Measurements from ENCODE around the gene OR8S1.
"Not testable (repeated sequence)": the region's sequence is repeated elsewhere in the genome, so short reads cannot be mapped to it uniquely, and the experiment has no call there.

Gene OR8S1, protein sequence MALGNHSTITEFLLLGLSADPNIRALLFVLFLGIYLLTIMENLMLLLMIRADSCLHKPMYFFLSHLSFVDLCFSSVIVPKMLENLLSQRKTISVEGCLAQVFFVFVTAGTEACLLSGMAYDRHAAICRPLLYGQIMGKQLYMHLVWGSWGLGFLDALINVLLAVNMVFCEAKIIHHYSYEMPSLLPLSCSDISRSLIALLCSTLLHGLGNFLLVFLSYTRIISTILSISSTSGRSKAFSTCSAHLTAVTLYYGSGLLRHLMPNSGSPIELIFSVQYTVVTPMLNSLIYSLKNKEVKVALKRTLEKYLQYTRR

DNA sequence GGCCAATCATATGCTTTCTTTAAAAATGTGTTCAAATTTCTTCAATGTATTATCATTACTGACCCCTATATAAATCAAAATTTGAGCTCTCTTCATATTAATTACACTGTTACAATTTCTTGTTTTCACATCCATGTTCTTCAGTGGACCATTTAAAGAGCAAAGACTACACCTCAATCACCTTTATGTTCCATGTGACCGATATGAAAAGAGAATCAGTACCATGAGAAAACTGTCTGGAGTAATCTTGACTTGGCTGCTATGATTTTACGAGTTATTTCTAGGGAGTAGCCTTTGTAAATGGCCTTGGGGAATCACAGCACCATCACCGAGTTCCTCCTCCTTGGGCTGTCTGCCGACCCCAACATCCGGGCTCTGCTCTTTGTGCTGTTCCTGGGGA is at the start of gene OR8S1:
Gene OR8S1, plus strand, starts transcription at position 301 of the 400 bp plus-strand sequence. Its CDS starts 0 bp downstream, at position 301.
- no peak for DNase-seq (ENCODE audit: low read depth)
- no peak within 1 kb of the TSS for H3K4me3 ChIP-seq (ENCODE audit: low read depth, low read length)

- H3K4me3 ChIP-seq (ENCODE audit: low read depth, low read length): no peak within 1 kb of the TSS
- no peak for DNase-seq (ENCODE audit: low read depth)
Observed at GRCh38 chr12:48482198-48482597, 43.2 kb upstream of the OR8S1 start, which contains the start of gene C12orf54. TSS of gene C12orf54 (plus strand) at chr12:48482498. CDS start at chr12:48483297, 799 bp downstream.

DNA sequence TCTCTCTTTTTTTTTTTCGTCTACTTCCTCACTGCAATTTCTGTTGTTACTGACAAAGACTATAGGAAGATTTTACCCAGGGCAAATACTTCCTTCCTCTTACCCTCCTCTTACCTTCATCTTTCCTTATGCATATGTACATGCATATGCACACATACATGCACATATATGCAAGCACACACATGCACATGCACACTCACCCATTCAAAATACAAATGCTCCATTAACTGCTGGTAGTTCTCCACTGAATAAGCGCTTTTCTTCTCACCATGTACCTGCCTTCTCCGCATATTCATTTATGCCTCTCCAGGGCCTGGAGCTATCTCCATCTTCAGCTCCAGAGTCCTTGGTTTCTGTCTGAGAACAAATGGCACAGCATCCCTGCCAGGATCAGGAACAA is 42.5 kb upstream of the OR8S1 start:
- no peak for DNase-seq (ENCODE audit: low read depth)
- H3K4me3 ChIP-seq (ENCODE audit: low read depth, low read length): no peak overlapping the region

DNA sequence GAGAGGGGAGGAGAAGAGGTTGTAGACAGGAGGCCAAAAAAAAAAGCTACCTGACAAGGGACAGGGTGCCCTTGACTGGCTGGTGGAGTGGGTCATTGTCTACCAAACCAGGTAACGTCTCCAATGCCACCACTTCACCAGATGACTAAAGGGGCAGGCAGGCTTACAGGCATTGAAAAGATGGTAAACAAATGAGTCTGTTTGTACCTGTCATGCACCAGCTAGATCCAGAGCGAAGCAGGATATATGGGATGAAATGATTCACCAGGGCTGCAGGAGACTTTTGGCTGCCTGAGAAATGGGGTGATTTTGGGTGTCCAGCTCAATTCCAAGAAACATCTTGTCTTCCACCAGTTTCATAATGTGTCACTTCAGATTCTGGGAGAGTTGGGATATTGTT is 39.2 kb upstream of the OR8S1 start:
- H3K4me3 ChIP-seq (ENCODE audit: low read depth, low read length): no peak overlapping the region
- DNase-seq (ENCODE audit: low read depth): no peak

- H3K4me3 ChIP-seq (ENCODE audit: low read depth, low read length): no peak overlapping the region
- no peak for DNase-seq (ENCODE audit: low read depth)
Observed at GRCh38 chr12:48486679-48487078, 38.8 kb upstream of the OR8S1 start.

DNA sequence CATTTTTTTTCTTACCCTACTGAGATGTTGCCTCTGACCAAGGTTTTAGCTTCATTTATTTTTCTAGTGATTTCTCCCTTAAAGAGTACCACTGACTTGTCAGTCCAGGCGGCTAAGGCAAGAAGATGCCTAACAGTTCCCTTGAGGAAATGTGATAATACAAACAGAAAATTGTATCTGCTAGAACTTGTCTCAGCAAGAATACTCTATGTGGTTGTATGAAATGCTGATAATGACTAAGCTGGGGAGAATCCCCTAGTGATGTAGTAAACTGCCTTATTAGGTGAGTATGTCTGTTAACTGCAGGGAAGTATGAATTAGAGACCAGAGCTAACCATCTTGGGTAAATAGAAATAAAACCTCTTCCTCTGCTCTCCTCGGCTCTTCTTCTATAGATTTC is 36.4 kb upstream of the OR8S1 start:
- peak; percentile 11 for DNase-seq (ENCODE audit: low read depth)
- H3K4me3 ChIP-seq (ENCODE audit: low read depth, low read length): no peak overlapping the region

DNA sequence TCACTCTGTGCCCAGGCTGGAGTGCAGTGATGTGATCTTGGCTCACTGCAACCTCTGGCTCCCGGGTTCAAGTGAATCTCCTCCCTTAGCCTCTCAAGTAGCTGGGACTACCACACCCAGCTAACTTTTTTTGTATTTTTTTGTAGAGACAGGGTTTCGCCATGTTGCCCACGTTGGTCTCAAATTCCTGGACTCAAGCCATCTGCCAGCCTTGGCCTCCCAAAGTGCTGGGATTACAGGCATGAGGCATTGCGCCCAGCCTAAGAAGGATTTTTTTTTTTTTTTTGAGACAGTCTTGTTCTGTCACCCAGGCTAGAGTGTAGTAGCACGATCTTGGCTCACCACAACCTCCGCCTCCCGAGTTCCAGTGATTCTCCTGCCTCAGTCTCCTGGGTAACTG is 36.0 kb upstream of the OR8S1 start:
- not testable (repeated sequence) for H3K4me3 ChIP-seq (ENCODE audit: low read depth, low read length); DNase-seq (ENCODE audit: low read depth)

DNA sequence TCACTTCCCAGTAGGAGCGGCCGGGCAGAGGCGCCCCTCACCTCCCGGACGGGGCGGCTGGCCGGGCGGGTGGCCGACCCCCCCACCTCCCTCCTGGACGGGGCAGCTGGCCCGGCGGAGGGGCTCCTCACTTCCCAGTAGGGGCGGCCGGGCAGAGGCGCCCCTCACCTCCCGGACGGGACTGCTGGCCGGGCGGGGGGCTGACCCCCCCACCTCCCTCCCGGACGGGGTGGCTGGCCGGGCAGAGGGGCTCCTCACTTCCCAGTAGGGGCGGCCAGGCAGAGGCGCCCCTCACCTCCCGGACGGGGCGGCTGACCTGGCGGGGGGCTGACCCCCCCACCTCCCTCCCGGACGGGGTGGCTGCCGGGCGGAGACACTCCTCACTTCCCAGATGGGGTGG is 25.2 kb upstream of the OR8S1 start:
- DNase-seq (ENCODE audit: low read depth); H3K4me3 ChIP-seq (ENCODE audit: low read depth, low read length): not testable (repeated sequence)

DNA sequence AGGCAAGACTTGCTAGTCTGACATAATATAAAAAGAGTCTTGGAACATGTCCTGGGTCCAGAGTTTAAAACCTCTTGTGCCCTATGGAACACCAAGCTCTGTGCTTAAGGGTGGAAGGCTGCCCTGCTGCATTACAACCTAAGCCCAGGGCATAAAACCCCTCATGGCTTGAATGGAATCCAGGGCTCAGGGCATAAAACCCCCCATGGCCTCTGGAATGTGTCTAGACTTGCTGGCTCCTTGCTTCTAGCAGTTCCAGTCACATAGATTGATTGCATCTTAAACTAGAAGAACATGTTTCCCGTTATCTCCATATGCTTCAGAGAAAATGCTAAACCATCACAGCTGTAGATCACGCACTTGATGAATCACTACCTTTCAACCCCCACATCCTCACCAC is 18.6 kb upstream of the OR8S1 start:
- not testable (repeated sequence) for H3K4me3 ChIP-seq (ENCODE audit: low read depth, low read length); DNase-seq (ENCODE audit: low read depth)

GRCh38 chr12:48508987-48509386 is 16.4 kb upstream of the OR8S1 start:
- H3K4me3 ChIP-seq (ENCODE audit: low read depth, low read length): no peak overlapping the region
- DNase-seq (ENCODE audit: low read depth): no peak

DNA sequence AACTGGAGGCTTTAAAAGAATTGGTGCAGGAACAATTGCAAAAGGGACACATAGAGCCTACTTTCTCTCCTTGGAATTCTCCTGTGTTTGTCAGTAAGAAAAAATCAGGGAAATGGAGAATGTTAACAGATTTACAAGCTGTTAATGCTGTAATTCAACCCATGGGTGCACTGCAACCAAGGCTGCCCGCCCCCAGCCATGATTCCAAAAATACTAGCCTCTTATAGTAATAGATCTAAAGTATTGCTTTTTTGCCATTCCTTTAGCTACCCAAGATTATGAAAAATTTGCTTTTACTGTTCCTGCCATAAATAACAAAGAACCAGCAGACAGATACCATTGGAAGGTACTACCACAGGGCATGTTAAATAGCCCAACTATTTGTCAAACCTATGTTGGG is 15.3 kb upstream of the OR8S1 start:
- no peak overlapping the region for H3K4me3 ChIP-seq (ENCODE audit: low read depth, low read length)
- DNase-seq (ENCODE audit: low read depth): no peak

DNA sequence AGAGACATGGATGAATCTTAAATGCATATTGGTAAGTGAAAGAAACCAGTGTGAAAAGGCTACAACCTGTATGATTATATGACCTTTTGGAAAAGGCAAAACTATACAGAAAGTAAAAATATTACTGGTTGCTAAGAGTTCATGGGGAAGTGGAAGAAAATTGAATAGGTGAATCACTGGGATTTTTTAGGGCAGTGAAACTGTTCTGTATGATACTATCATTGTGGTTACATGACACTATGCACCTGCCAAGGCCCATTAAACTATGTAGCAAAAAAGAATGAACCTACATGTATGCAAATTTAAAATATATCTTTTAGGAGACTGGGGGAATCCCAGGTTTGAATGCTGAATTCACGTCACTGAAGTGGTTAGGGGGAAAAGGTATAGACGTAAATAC is 12.6 kb upstream of the OR8S1 start:
- H3K4me3 ChIP-seq (ENCODE audit: low read depth, low read length): no peak overlapping the region
- no peak for DNase-seq (ENCODE audit: low read depth)

- no peak for DNase-seq (ENCODE audit: low read depth)
- no peak overlapping the region for H3K4me3 ChIP-seq (ENCODE audit: low read depth, low read length)
Observed at GRCh38 chr12:48514728-48515127, 10.7 kb upstream of the OR8S1 start.

DNA sequence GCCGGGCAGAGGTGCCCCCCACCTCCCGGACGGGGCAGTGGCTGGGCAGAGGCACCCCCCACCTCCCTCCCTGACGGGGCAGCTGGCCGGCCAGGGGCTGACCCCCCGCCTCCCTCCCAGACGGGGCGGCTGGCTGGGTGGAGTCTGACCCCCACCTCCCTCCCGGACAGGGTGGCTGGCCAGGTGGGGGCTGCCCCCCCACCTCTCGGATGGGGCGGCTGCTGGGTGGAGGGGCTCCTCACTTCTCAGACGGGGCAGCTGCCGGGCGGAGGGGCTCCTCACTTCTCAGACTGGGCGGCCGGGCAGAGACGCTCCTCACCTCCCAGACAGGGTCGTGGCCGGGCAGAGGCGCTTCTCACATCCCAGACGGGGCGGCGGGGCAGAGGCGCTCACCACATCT is 5.1 kb upstream of the OR8S1 start:
- not testable (repeated sequence) for DNase-seq (ENCODE audit: low read depth); H3K4me3 ChIP-seq (ENCODE audit: low read depth, low read length)

GRCh38 chr12:48527891-48528670 is 2.6 kb downstream of the OR8S1 start:
- no peak for DNase-seq (ENCODE audit: low read depth)
- H3K4me3 ChIP-seq (ENCODE audit: low read depth, low read length): no peak overlapping the region

DNA sequence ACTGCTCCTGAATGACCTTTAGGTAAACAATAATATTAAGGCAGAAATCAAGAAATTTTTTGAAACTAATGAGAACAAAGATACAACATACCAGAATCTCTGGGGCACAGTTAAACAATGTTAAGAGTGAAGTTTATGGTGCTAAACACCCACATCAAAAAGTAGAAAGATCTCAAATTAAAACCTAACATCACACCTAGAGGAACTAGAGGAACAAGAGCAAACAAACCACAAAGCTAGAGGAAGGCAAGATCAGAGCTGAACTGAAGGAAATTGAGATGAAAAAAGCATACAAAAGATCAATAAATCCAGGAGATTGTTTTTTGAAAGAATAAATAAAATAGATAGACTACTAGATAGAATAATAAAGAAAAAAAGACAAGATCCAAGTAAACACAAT is 7.2 kb downstream of the OR8S1 start:
- H3K4me3 ChIP-seq (ENCODE audit: low read depth, low read length): no peak overlapping the region
- no peak for DNase-seq (ENCODE audit: low read depth)

DNA sequence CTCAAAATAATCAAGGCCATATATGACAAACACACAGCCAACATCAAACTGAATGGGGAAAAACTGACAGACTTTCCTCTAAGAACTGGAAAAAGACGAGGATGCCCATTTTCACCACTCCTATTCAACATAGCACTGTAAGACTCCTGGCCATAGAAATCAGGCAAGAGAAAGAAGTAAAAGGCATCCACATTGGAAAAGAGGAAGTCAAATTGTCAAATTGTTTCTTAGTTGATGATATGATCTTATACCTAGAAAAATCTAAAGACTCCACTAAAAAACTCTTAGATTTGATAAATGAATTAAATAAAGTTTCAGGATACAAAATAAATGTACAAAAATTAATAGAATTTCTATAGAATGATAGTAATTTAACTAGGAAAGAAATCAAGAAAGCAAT is 11.2 kb downstream of the OR8S1 start:
- DNase-seq (ENCODE audit: low read depth): no peak
- H3K4me3 ChIP-seq (ENCODE audit: low read depth, low read length): no peak overlapping the region

DNA sequence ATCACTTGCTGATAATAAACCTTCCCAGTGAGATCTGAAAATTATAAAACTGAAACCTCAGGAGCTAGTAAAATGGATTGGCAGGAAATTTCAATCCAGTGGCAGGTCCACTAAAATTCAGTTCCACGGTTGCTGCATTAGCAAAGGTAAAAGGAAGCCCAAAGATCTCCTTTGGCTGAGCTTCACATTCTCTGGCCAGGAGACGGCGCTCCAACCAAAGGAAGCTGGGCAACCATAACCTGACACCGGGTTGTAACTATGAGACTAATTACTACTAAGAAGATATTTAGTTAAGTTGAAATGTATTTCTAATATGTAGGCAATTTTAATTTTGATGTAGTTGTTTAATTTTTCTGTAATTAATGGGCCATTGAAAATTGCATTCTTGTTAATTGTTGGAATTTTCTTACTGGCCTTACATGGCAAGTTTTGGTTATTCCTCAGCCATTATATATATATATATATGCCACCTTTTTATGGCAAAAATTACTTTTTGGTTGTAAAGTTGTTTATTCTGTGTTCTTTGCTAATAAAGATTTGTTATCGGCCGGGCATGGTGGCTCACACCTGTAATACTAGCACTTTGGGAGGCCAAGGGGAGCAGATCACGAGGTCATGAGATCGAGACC is 17.0 kb downstream of the OR8S1 start:
- no peak overlapping the region for H3K4me3 ChIP-seq (ENCODE audit: low read depth, low read length)
- no peak for DNase-seq (ENCODE audit: low read depth)

DNA sequence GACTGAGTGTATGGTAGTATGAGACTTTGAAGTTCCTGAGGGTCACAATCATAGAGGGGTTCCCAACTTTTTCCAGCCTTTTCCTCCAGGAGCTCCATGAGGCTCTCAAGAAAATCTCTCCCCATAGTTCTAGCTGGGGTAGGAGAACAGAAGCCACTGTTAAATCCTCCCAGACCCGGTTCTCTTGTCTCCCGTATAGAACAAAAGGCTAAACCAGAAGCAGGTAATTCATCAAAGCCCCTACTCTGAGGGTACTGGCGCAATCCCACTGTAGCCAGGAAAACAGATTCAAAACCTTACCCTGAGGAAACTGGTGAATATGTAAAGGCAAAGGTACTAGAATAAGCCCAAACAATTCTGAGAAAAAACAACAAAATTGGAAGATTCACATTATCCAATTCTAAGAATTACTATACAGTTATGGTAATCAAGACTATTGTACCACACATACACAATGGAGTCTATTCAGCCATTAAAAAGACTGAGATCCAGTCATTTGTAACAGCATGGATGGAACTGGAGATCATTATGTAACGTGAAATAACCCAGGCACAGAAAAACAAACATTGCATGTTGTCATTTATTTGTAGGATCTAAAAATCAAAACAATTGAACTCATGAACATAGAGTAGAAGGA is 20.5 kb downstream of the OR8S1 start:
- H3K4me3 ChIP-seq (ENCODE audit: low read depth, low read length): no peak overlapping the region
- no peak for DNase-seq (ENCODE audit: low read depth)

- not testable (repeated sequence) for DNase-seq (ENCODE audit: low read depth)
Observed at GRCh38 chr12:48547012-48547411, 21.6 kb downstream of the OR8S1 start.

More at GRCh38 chr12:48547012-48547411, 21.6 kb downstream of the OR8S1 start:
- not testable (repeated sequence) for H3K4me3 ChIP-seq (ENCODE audit: low read depth, low read length)
